Measurements from ENCODE around the gene BEND7.

Gene BEND7

GRCh38 chr10:13521026-13521425 is 7.8 kb downstream of the BEND7 start:
- no peak overlapping the region for H3K4me3 ChIP-seq (ENCODE audit: low read depth, low read length)

GRCh38 chr10:13520194-13520593 is 8.6 kb downstream of the BEND7 start:
- H3K4me3 ChIP-seq (ENCODE audit: low read depth, low read length), result no peak overlapping the region

- H3K4me3 ChIP-seq (ENCODE audit: low read depth, low read length), result no peak overlapping the region
Measured at GRCh38 chr10:13518076-13518692, 10.6 kb downstream of the BEND7 start.

- H3K4me3 ChIP-seq (ENCODE audit: low read depth, low read length), result no peak overlapping the region
Measured at GRCh38 chr10:13517675-13518074, 11.1 kb downstream of the BEND7 start.

GRCh38 chr10:13516176-13516575 is 12.6 kb downstream of the BEND7 start:
- H3K4me3 ChIP-seq (ENCODE audit: low read depth, low read length), result no peak overlapping the region

- H3K4me3 ChIP-seq (ENCODE audit: low read depth, low read length), result no peak overlapping the region
Measured at GRCh38 chr10:13515467-13515866, 13.3 kb downstream of the BEND7 start.

- no peak overlapping the region for H3K4me3 ChIP-seq (ENCODE audit: low read depth, low read length)
Measured at GRCh38 chr10:13514296-13514695, 14.5 kb downstream of the BEND7 start.

- no peak overlapping the region for H3K4me3 ChIP-seq (ENCODE audit: low read depth, low read length)
Measured at GRCh38 chr10:13512564-13512963, 16.2 kb downstream of the BEND7 start.

- no peak overlapping the region for H3K4me3 ChIP-seq (ENCODE audit: low read depth, low read length)
Measured at GRCh38 chr10:13511409-13511808, 17.4 kb downstream of the BEND7 start.

GRCh38 chr10:13505052-13505680 is 23.6 kb downstream of the BEND7 start:
- no peak overlapping the region for H3K4me3 ChIP-seq (ENCODE audit: low read depth, low read length)

- H3K4me3 ChIP-seq (ENCODE audit: low read depth, low read length), result no peak overlapping the region
Measured at GRCh38 chr10:13503745-13504463, 24.9 kb downstream of the BEND7 start.

- no peak overlapping the region for H3K4me3 ChIP-seq (ENCODE audit: low read depth, low read length)
Measured at GRCh38 chr10:13502380-13502779, 26.4 kb downstream of the BEND7 start.

- no peak overlapping the region for H3K4me3 ChIP-seq (ENCODE audit: low read depth, low read length)
Measured at GRCh38 chr10:13500201-13500600, 28.6 kb downstream of the BEND7 start.

- no peak overlapping the region for H3K4me3 ChIP-seq (ENCODE audit: low read depth, low read length)
Measured at GRCh38 chr10:13499150-13499549, 29.7 kb downstream of the BEND7 start.

- no peak overlapping the region for H3K4me3 ChIP-seq (ENCODE audit: low read depth, low read length)
Measured at GRCh38 chr10:13496931-13497330, 31.9 kb downstream of the BEND7 start.

GRCh38 chr10:13496164-13496563 is 32.6 kb downstream of the BEND7 start:
- no peak overlapping the region for H3K4me3 ChIP-seq (ENCODE audit: low read depth, low read length)

GRCh38 chr10:13492493-13493180 is 36.2 kb downstream of the BEND7 start:
- no peak overlapping the region for H3K4me3 ChIP-seq (ENCODE audit: low read depth, low read length)

GRCh38 chr10:13491747-13492360 is 37.0 kb downstream of the BEND7 start:
- H3K4me3 ChIP-seq (ENCODE audit: low read depth, low read length), result no peak overlapping the region

GRCh38 chr10:13490503-13490902 is 38.3 kb downstream of the BEND7 start:
- no peak overlapping the region for H3K4me3 ChIP-seq (ENCODE audit: low read depth, low read length)

GRCh38 chr10:13489035-13489599 is 39.7 kb downstream of the BEND7 start:
- no peak overlapping the region for H3K4me3 ChIP-seq (ENCODE audit: low read depth, low read length)

GRCh38 chr10:13485623-13486022 is 43.2 kb downstream of the BEND7 start:
- H3K4me3 ChIP-seq (ENCODE audit: low read depth, low read length), result no peak overlapping the region

Measured in iPS-11a (cell line).